ENCODE results near the gene APOM.

APOM gene

GRCh38 chr6:31691564-31692108, 35.9 kb downstream of the APOM start:
- no peak for TF ChIP-seq BHLHE40 (IDR thresholded peaks at IDR 0.05; ENCODE audit: borderline replicate concordance)
- no peak for TF ChIP-seq PKNOX1 (IDR thresholded peaks at IDR 0.05)
- TF ChIP-seq FOXK2 (IDR thresholded peaks at IDR 0.05) = no peak
- TF ChIP-seq LEF1 (IDR thresholded peaks at IDR 0.05; ENCODE audit: borderline replicate concordance) = no peak
- no peak for TF ChIP-seq ARNT (IDR thresholded peaks at IDR 0.05)
- TF ChIP-seq L3MBTL2 (conservative IDR thresholded peaks at IDR 0.05) = no peak
- no peak for TF ChIP-seq FOXA1 (IDR thresholded peaks at IDR 0.05)
- no peak for TF ChIP-seq HDGF (IDR thresholded peaks at IDR 0.05; ENCODE audit: borderline replicate concordance)
- TF ChIP-seq NFRKB (IDR thresholded peaks at IDR 0.05) = no peak
- TF ChIP-seq ELF4 (IDR thresholded peaks at IDR 0.05) = no peak
- no peak for TF ChIP-seq SUZ12 (IDR thresholded peaks at IDR 0.05)
- TF ChIP-seq FOXM1 (IDR thresholded peaks at IDR 0.05; ENCODE audit: borderline replicate concordance) = no peak
- POLR2A ChIA-PET = interaction anchor here (1.6 to 6.3 kb wide), 3 partner anchors 11 to 123 kb away, joined by 5 to 30 read pairs (median 6); partner anchors contain the start of genes ABHD16A, GPANK1, HSPA1A and HSPA1L
- CTCF ChIA-PET = no interaction called here

GRCh38 chr6:31692353-31692752, 36.7 kb downstream of the APOM start:
- ChIA-PET CTCF (no interaction called here), POLR2A (interaction anchor here (1.6 to 6.3 kb wide), 3 partner anchors 10 to 122 kb away, joined by 5 to 30 read pairs (median 6); partner anchors contain the start of genes ABHD16A, GPANK1, HSPA1A and HSPA1L)
- DNase-seq (ENCODE audit: extremely low spot score) = no peak
- TF ChIP-seq FOXM1 (IDR thresholded peaks at IDR 0.05; ENCODE audit: borderline replicate concordance) = no peak
- TF ChIP-seq ZNF384 (IDR thresholded peaks at IDR 0.05) = no peak
- no peak for TF ChIP-seq ARNT (IDR thresholded peaks at IDR 0.05)
- TF ChIP-seq CTBP1 (IDR thresholded peaks at IDR 0.05; ENCODE audit: borderline replicate concordance) = no peak
- no peak for TF ChIP-seq HDGF (IDR thresholded peaks at IDR 0.05; ENCODE audit: borderline replicate concordance)
- no peak for TF ChIP-seq L3MBTL2 (conservative IDR thresholded peaks at IDR 0.05)
- TF ChIP-seq FOXA1 (IDR thresholded peaks at IDR 0.05) = no peak

More at GRCh38 chr6:31691564-31692108, 35.9 kb downstream of the APOM start:
- no peak for DNase-seq (ENCODE audit: extremely low spot score)

GRCh38 chr6:31692886-31693285, 37.2 kb downstream of the APOM start:
- ChIA-PET CTCF (no interaction called here), POLR2A (interaction anchor here (1.6 to 6.3 kb wide), 2 partner anchors 10 to 122 kb away, joined by 5 to 30 read pairs; partner anchors contain the start of genes ABHD16A, HSPA1A and HSPA1L)
- TF ChIP-seq FOXK2 (IDR thresholded peaks at IDR 0.05) (no peak), TARDBP (IDR thresholded peaks at IDR 0.05) (no peak), L3MBTL2 (conservative IDR thresholded peaks at IDR 0.05) (no peak), NFRKB (IDR thresholded peaks at IDR 0.05) (no peak), CTBP1 (IDR thresholded peaks at IDR 0.05; ENCODE audit: borderline replicate concordance) (no peak), ZNF384 (IDR thresholded peaks at IDR 0.05) (no peak), SP1 (IDR thresholded peaks at IDR 0.05) (no peak), BHLHE40 (IDR thresholded peaks at IDR 0.05; ENCODE audit: borderline replicate concordance) (no peak), FOXM1 (IDR thresholded peaks at IDR 0.05; ENCODE audit: borderline replicate concordance) (no peak)
- DNase-seq (ENCODE audit: extremely low spot score) = no peak

GRCh38 chr6:31693535-31693934, 37.8 kb downstream of the APOM start:
- no peak for TF ChIP-seq BHLHE40 (IDR thresholded peaks at IDR 0.05; ENCODE audit: borderline replicate concordance)
- ChIA-PET POLR2A (interaction anchor here (1.6 to 6.3 kb wide), 2 partner anchors 9 to 121 kb away, joined by 5 to 30 read pairs; partner anchors contain the start of genes ABHD16A, HSPA1A and HSPA1L), CTCF (no interaction called here)
- DNase-seq (ENCODE audit: extremely low spot score) = no peak

GRCh38 chr6:31697555-31697954, 41.9 kb downstream of the APOM start:
- TF ChIP-seq FOXM1 (IDR thresholded peaks at IDR 0.05; ENCODE audit: borderline replicate concordance) (no peak), LEF1 (IDR thresholded peaks at IDR 0.05; ENCODE audit: borderline replicate concordance) (no peak), ZNF384 (IDR thresholded peaks at IDR 0.05) (no peak), FOXA1 (IDR thresholded peaks at IDR 0.05) (no peak), CTBP1 (IDR thresholded peaks at IDR 0.05; ENCODE audit: borderline replicate concordance) (no peak), BHLHE40 (IDR thresholded peaks at IDR 0.05; ENCODE audit: borderline replicate concordance) (no peak), SUZ12 (IDR thresholded peaks at IDR 0.05) (no peak), ELF4 (IDR thresholded peaks at IDR 0.05) (no peak), NFRKB (IDR thresholded peaks at IDR 0.05) (no peak), TARDBP (IDR thresholded peaks at IDR 0.05) (no peak), L3MBTL2 (conservative IDR thresholded peaks at IDR 0.05) (no peak), ARNT (IDR thresholded peaks at IDR 0.05) (no peak), FOXK2 (IDR thresholded peaks at IDR 0.05) (no peak)
- ChIA-PET CTCF (no interaction called here), POLR2A (no interaction called here)
- DNase-seq (ENCODE audit: extremely low spot score) = no peak

- ChIA-PET POLR2A (interaction anchor here (0.5 kb wide), 1 partner anchor 70 kb away, joined by 4 read pairs; no protein-coding TSS in a partner anchor), CTCF (no interaction called here)
- no peak for DNase-seq (ENCODE audit: extremely low spot score)
- no peak for TF ChIP-seq ZNF384 (IDR thresholded peaks at IDR 0.05)
- no peak for TF ChIP-seq FOXA1 (IDR thresholded peaks at IDR 0.05)
- TF ChIP-seq BHLHE40 (IDR thresholded peaks at IDR 0.05; ENCODE audit: borderline replicate concordance) = no peak
- no peak for TF ChIP-seq FOXM1 (IDR thresholded peaks at IDR 0.05; ENCODE audit: borderline replicate concordance)
- TF ChIP-seq FOXK2 (IDR thresholded peaks at IDR 0.05) = no peak
- no peak for TF ChIP-seq HDGF (IDR thresholded peaks at IDR 0.05; ENCODE audit: borderline replicate concordance)
- TF ChIP-seq SUZ12 (IDR thresholded peaks at IDR 0.05) = no peak
- TF ChIP-seq SP1 (IDR thresholded peaks at IDR 0.05) = no peak
- TF ChIP-seq ARNT (IDR thresholded peaks at IDR 0.05) = no peak
- no peak for TF ChIP-seq NFRKB (IDR thresholded peaks at IDR 0.05)
- no peak for TF ChIP-seq LEF1 (IDR thresholded peaks at IDR 0.05; ENCODE audit: borderline replicate concordance)
- no peak for TF ChIP-seq TARDBP (IDR thresholded peaks at IDR 0.05)
- no peak for TF ChIP-seq L3MBTL2 (conservative IDR thresholded peaks at IDR 0.05)
Observed at GRCh38 chr6:31700740-31701401, 45.2 kb downstream of the APOM start.
